ENCODE data around the gene KRTAP5-3. TPM values are rescaled to one million over a fixed set of nuclear protein-coding genes. Genes with fewer than 3 reads are reported as not detected.

KRTAP5-3 gene
- total RNA-seq, 4 donors from 2014 or later, result not detected

DNA sequence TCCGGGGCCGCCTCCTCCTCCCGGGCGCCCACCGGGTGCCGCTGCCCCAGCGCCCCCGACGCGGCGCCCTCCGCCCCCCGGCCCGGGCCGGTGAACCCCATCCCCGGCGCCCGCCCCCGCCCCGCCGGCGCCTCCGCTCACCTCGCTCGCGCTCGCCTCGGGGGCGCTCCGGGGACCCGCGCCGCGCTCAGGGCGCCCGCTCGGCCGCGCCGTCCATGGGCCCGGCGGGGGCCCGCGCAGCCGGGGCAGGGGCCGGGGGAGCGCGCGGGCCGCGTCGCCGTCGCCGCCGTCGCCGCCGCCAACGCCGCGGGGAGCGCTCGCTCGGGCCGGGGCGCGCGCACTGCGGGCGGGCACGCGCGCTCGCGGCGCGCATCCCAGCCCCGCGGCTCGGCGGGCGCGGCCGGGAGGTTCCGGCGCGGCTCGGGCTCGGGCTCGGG is 36.5 kb downstream of the KRTAP5-3 start:
- peaks cover 23 to 65% (median 57%) of the 10 kb centered on the region in 4 donors for H3K4me1 ChIP-seq
- in situ Hi-C loops (cut with MboI; ENCODE audit: low pct_ligation_motif_present in 1 of 4, low pct_unique_long_range_greater_than_20kb in 1 of 4, low sequenced_read_pairs in 3 of 4) (no loop called here), intact Hi-C loops (cut with DNase I; ENCODE audit: low total_unique reads) (no loop called here)
- no peaks in the 10 kb centered on the region for H3K9me3 ChIP-seq
- no peaks in the 10 kb centered on the region for H3K36me3 ChIP-seq
- DNase-seq, result no peak
- TF ChIP-seq, protein P1, sequence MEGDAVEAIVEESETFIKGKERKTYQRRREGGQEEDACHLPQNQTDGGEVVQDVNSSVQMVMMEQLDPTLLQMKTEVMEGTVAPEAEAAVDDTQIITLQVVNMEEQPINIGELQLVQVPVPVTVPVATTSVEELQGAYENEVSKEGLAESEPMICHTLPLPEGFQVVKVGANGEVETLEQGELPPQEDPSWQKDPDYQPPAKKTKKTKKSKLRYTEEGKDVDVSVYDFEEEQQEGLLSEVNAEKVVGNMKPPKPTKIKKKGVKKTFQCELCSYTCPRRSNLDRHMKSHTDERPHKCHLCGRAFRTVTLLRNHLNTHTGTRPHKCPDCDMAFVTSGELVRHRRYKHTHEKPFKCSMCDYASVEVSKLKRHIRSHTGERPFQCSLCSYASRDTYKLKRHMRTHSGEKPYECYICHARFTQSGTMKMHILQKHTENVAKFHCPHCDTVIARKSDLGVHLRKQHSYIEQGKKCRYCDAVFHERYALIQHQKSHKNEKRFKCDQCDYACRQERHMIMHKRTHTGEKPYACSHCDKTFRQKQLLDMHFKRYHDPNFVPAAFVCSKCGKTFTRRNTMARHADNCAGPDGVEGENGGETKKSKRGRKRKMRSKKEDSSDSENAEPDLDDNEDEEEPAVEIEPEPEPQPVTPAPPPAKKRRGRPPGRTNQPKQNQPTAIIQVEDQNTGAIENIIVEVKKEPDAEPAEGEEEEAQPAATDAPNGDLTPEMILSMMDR (IDR thresholded peaks at IDR 0.05), result no peak
- TF ChIP-seq POLR2AphosphoS5 (IDR thresholded peaks at IDR 0.05), result no peak
- no peak for TF ChIP-seq POLR2A (IDR thresholded peaks at IDR 0.05)
- TF ChIP-seq EP300 (IDR thresholded peaks at IDR 0.05; ENCODE audit: low read depth), result no peak
- no CpG with 5 or more reads among the region's 91 CpGs for WGBS, 2 donors (ENCODE audit: low coverage in 1 of 2)
- peak overlapping the region; percentile 74 to 84 (median 83) for H3K27ac ChIP-seq
- H3K27me3 ChIP-seq, result peaks cover 2% of the 10 kb centered on the region
- H3K4me3 ChIP-seq, result peak overlapping the region; percentile 17 to 70 (median 59)

DNA sequence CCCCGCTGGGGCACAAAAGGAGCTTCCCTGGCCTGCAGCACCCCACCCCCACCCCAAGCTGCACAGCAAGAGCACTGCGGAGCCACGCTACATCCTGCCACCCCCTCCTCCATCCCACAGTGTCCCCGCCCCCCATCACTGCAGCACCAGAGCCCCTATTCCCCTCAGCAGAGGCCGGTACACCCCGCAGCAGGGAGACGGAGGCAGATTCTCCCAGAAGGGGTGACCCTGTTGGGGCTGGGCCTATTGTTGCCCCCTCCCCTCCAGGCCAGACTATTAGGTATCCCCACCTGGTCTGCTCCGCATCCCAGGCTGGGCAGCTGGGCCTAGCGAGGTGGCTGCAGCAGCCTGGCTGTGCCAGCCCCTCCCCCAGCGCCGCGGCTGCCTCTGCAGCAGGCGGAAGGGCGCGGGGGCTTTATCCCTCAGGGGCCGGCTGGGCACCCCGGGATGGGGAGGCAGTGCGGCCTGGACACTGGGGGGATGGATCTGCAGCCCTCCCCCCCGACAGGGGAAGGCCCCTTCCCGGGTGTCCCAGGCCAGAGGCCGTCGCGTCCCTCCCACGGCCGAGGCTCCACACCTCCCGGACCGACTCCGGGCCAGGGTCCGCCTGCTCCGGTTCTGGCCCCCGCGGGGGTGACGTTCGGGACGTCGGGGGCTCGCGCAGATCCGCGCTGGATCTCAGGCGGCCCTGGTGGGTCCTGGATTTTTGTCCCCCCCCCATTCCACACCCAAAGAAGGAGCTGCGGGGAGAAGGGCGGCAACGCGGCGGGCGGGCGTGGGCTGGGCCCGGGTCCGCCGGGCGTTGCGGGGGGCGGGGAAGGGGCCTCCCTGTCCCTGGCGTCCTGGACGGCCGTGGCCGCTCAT is 37.1 kb downstream of the KRTAP5-3 start:
- DNase-seq, result no peak
- intact Hi-C loops (cut with DNase I; ENCODE audit: low total_unique reads), result no loop called here
- 29% methylated on average over 1 of the region's 58 CpGs; no CpG with 5 or more reads in 1 of the 2 donors for WGBS, 2 donors (ENCODE audit: low coverage in 1 of 2)

GRCh38 chr11:1570531-1570895 is 37.8 kb downstream of the KRTAP5-3 start:
- Histone ChIP-seq H3K4me1 (peaks cover 23 to 71% (median 52%) of the 10 kb centered on the region in 4 donors), H3K9me3 (no peaks in the 10 kb centered on the region), H3K4me3 (peak overlapping the region in 2 of 4 donors; percentile 60 to 70), H3K36me3 (no peaks in the 10 kb centered on the region), H3K27me3 (peaks cover 2% of the 10 kb centered on the region), H3K27ac (peak overlapping the region; percentile 74 to 84 (median 83))
- intact Hi-C loops (cut with DNase I; ENCODE audit: low total_unique reads) (no loop called here), in situ Hi-C loops (cut with MboI; ENCODE audit: low pct_ligation_motif_present in 1 of 4, low pct_unique_long_range_greater_than_20kb in 1 of 4, low sequenced_read_pairs in 3 of 4) (no loop called here)
- WGBS, 2 donors (ENCODE audit: low coverage in 1 of 2), result 77% methylated on average over 8 of the region's 8 CpGs; no CpG with 5 or more reads in 1 of the 2 donors
- no peak for TF ChIP-seq EP300 (IDR thresholded peaks at IDR 0.05; ENCODE audit: low read depth)
- TF ChIP-seq POLR2A (IDR thresholded peaks at IDR 0.05), result no peak
- TF ChIP-seq POLR2AphosphoS5 (IDR thresholded peaks at IDR 0.05), result no peak
- TF ChIP-seq, protein P1 (IDR thresholded peaks at IDR 0.05), result no peak
- DNase-seq, result no peak

More for the DNA sequence above, 37.1 kb downstream of the KRTAP5-3 start:
- Histone ChIP-seq H3K27ac (peak overlapping the region; percentile 74 to 84 (median 83)), H3K36me3 (no peaks in the 10 kb centered on the region), H3K27me3 (peaks cover 2% of the 10 kb centered on the region), H3K4me1 (peaks cover 23 to 71% (median 55%) of the 10 kb centered on the region in 4 donors), H3K9me3 (no peaks in the 10 kb centered on the region), H3K4me3 (peak overlapping the region; percentile 17 to 70 (median 59))
- in situ Hi-C loops (cut with MboI; ENCODE audit: low pct_ligation_motif_present in 1 of 4, low pct_unique_long_range_greater_than_20kb in 1 of 4, low sequenced_read_pairs in 3 of 4), result no loop called here
- TF ChIP-seq POLR2AphosphoS5 (IDR thresholded peaks at IDR 0.05) (peak in 1 of 3 donors; percentile 9), EP300 (IDR thresholded peaks at IDR 0.05; ENCODE audit: low read depth) (no peak), POLR2A (IDR thresholded peaks at IDR 0.05) (peak; percentile 33)
- TF ChIP-seq, protein P1 (IDR thresholded peaks at IDR 0.05), result no peak

- Histone ChIP-seq H3K36me3 (no peaks in the 10 kb centered on the region), H3K27me3 (peaks cover 2% of the 10 kb centered on the region), H3K4me3 (peak overlapping the region in 1 of 4 donors; percentile 70), H3K4me1 (peaks cover 26 to 75% (median 50%) of the 10 kb centered on the region in 4 donors), H3K9me3 (no peaks in the 10 kb centered on the region), H3K27ac (peak overlapping the region; percentile 74 to 84 (median 83))
- WGBS, 2 donors (ENCODE audit: low coverage in 1 of 2), result 71% methylated on average over 9 of the region's 11 CpGs; no CpG with 5 or more reads in 1 of the 2 donors
- TF ChIP-seq, protein P1 (IDR thresholded peaks at IDR 0.05), result no peak
- TF ChIP-seq POLR2AphosphoS5 (IDR thresholded peaks at IDR 0.05) (no peak), POLR2A (IDR thresholded peaks at IDR 0.05) (no peak), EP300 (IDR thresholded peaks at IDR 0.05; ENCODE audit: low read depth) (no peak)
- intact Hi-C loops (cut with DNase I; ENCODE audit: low total_unique reads), result no loop called here
- DNase-seq, result no peak
- in situ Hi-C loops (cut with MboI; ENCODE audit: low pct_ligation_motif_present in 1 of 4, low pct_unique_long_range_greater_than_20kb in 1 of 4, low sequenced_read_pairs in 3 of 4), result no loop called here
Measured at GRCh38 chr11:1570001-1570453, 38.2 kb downstream of the KRTAP5-3 start.
